ENCODE data around the gene CCSER2.
"Not testable (repeated sequence)": the region's sequence is repeated elsewhere in the genome, so short reads cannot be mapped to it uniquely, and the experiment has no call there.

The CCSER2 gene

GRCh38 chr10:84404783-84405182, 76.4 kb downstream of the CCSER2 start:
- TF ChIP-seq CTCF (IDR thresholded peaks at IDR 0.05) = no peak
- Histone ChIP-seq H3K27ac (no peak overlapping the region), H3K4me3 (no peak overlapping the region)
- no peak for DNase-seq (ENCODE audit: low spot score)

GRCh38 chr10:84405662-84406061, 77.3 kb downstream of the CCSER2 start:
- DNase-seq (ENCODE audit: low spot score) = no peak
- no peak for TF ChIP-seq CTCF (IDR thresholded peaks at IDR 0.05)
- no peak overlapping the region for H3K27ac ChIP-seq
- no peak overlapping the region for H3K4me3 ChIP-seq

GRCh38 chr10:84406561-84406960, 78.2 kb downstream of the CCSER2 start:
- DNase-seq (ENCODE audit: low spot score) = no peak
- TF ChIP-seq CTCF (IDR thresholded peaks at IDR 0.05) = no peak
- Histone ChIP-seq H3K27ac (no peak overlapping the region), H3K4me3 (no peak overlapping the region)

GRCh38 chr10:84407388-84408049, 79.1 kb downstream of the CCSER2 start:
- Histone ChIP-seq H3K27ac (no peak overlapping the region), H3K4me3 (no peak overlapping the region)
- TF ChIP-seq CTCF (IDR thresholded peaks at IDR 0.05) = no peak
- no peak for DNase-seq (ENCODE audit: low spot score)

- no peak for DNase-seq (ENCODE audit: low spot score)
- Histone ChIP-seq H3K4me3 (no peak overlapping the region), H3K27ac (no peak overlapping the region)
- TF ChIP-seq CTCF (IDR thresholded peaks at IDR 0.05) = no peak
Observed at GRCh38 chr10:84412482-84412881, 84.1 kb downstream of the CCSER2 start.

- not testable (repeated sequence) for DNase-seq (ENCODE audit: low spot score); H3K27ac ChIP-seq; H3K4me3 ChIP-seq
Observed at GRCh38 chr10:84414110-84414509, 85.7 kb downstream of the CCSER2 start.

GRCh38 chr10:84415539-84416244, 87.3 kb downstream of the CCSER2 start:
- DNase-seq (ENCODE audit: low spot score) = no peak
- no peak for TF ChIP-seq CTCF (IDR thresholded peaks at IDR 0.05)
- Histone ChIP-seq H3K27ac (no peak overlapping the region), H3K4me3 (no peak overlapping the region)
